Measurements from ENCODE around the gene FALEC. TPM values are rescaled to one million over a fixed set of nuclear protein-coding genes. Genes with fewer than 3 reads are reported as not detected.

Gene FALEC
- total RNA-seq, 1 experiment from 2014 or later, result not detected

GRCh38 chr1:150560576-150561253, 45.2 kb downstream of the FALEC start:
- no peaks in the 10 kb centered on the region for H3K27me3 ChIP-seq (replicated peaks; ENCODE audit: insufficient read depth, low read depth, low read length, poor library complexity)
- no peaks in the 10 kb centered on the region for H3K36me3 ChIP-seq (ENCODE audit: insufficient read depth, low read length, poor library complexity, severe bottlenecking)
- DNase-seq (ENCODE audit: low spot score), result peak; percentile 93
- H3K9me3 ChIP-seq (ENCODE audit: low read depth, low read length, poor library complexity, severe bottlenecking), result no peaks in the 10 kb centered on the region
- intact Hi-C loops (cut with micrococcal nuclease; ENCODE audit: unreplicated experiment), result loop anchor here (1.0 to 10.0 kb wide), 4 partner anchors 62 to 414 kb away; partner anchors contain the start of genes CERS2 and CTSK
- TF ChIP-seq EZH2 (IDR thresholded peaks at IDR 0.05; ENCODE audit: borderline replicate concordance, low read depth, low read length, poor library complexity, severe bottlenecking) (no peak), CTCF (conservative IDR thresholded peaks at IDR 0.05; ENCODE audit: low read depth, low read length) (peak; percentile 88)
- POLR2A ChIA-PET (ENCODE audit: low non-redundant PET), result interaction anchor here (0.6 to 1.0 kb wide), 2 partner anchors 10 to 45 kb away, joined by 6 to 9 read pairs; no protein-coding TSS in a partner anchor
- CTCF ChIA-PET, result interaction anchor here (0.5 to 2.4 kb wide), 15 partner anchors 7 to 417 kb away, joined by 3 to 13 read pairs (median 5); partner anchors contain the start of gene ENSA
- H3K27ac ChIP-seq (ENCODE audit: low read depth, low read length, poor library complexity, severe bottlenecking), result peak overlapping the region; percentile 84
- peaks cover 29% of the 10 kb centered on the region for H3K4me1 ChIP-seq (ENCODE audit: insufficient read depth, low read length, poor library complexity, severe bottlenecking)
- peak overlapping the region; percentile 53 for H3K4me3 ChIP-seq (ENCODE audit: low read depth, low read length, poor library complexity, severe bottlenecking)
- no TSS peak for BruUV-seq (replicated peaks)

GRCh38 chr1:150561254-150561973, 45.9 kb downstream of the FALEC start:
- no TSS peak for BruUV-seq (replicated peaks)
- TF ChIP-seq CTCF (conservative IDR thresholded peaks at IDR 0.05; ENCODE audit: low read depth, low read length) (0 out of 2 replicates have a peak, but pooled peaks have one; percentile 7), EZH2 (IDR thresholded peaks at IDR 0.05; ENCODE audit: borderline replicate concordance, low read depth, low read length, poor library complexity, severe bottlenecking) (no peak)
- Histone ChIP-seq H3K36me3 (ENCODE audit: insufficient read depth, low read length, poor library complexity, severe bottlenecking) (no peaks in the 10 kb centered on the region), H3K27ac (ENCODE audit: low read depth, low read length, poor library complexity, severe bottlenecking) (peak overlapping the region; percentile 84), H3K9me3 (ENCODE audit: low read depth, low read length, poor library complexity, severe bottlenecking) (no peaks in the 10 kb centered on the region), H3K4me3 (ENCODE audit: low read depth, low read length, poor library complexity, severe bottlenecking) (peak overlapping the region; percentile 53), H3K4me1 (ENCODE audit: insufficient read depth, low read length, poor library complexity, severe bottlenecking) (peaks cover 29% of the 10 kb centered on the region), H3K27me3 (replicated peaks; ENCODE audit: insufficient read depth, low read depth, low read length, poor library complexity) (no peaks in the 10 kb centered on the region)
- intact Hi-C loops (cut with micrococcal nuclease; ENCODE audit: unreplicated experiment), result loop anchor here (5.0 to 10.0 kb wide), 3 partner anchors 61 to 413 kb away; partner anchors contain the start of genes CERS2 and CTSK
- POLR2A ChIA-PET (ENCODE audit: low non-redundant PET), result interaction anchor here (0.6 to 1.0 kb wide), 2 partner anchors 10 to 45 kb away, joined by 6 to 9 read pairs; no protein-coding TSS in a partner anchor
- DNase-seq (ENCODE audit: low spot score), result peak; percentile 95
- CTCF ChIA-PET, result interaction anchor here (0.6 to 2.4 kb wide), 11 partner anchors 10 to 418 kb away, joined by 3 to 13 read pairs (median 4); partner anchors contain the start of gene ENSA

GRCh38 chr1:150561974-150562445, 46.5 kb downstream of the FALEC start:
- H3K9me3 ChIP-seq (ENCODE audit: low read depth, low read length, poor library complexity, severe bottlenecking), result no peaks in the 10 kb centered on the region
- intact Hi-C loops (cut with micrococcal nuclease; ENCODE audit: unreplicated experiment), result loop anchor here (5.0 to 10.0 kb wide), 3 partner anchors 60 to 413 kb away; partner anchors contain the start of genes CERS2 and CTSK
- peak overlapping the region; percentile 84 for H3K27ac ChIP-seq (ENCODE audit: low read depth, low read length, poor library complexity, severe bottlenecking)
- POLR2A ChIA-PET (ENCODE audit: low non-redundant PET), result no interaction called here
- peaks cover 29% of the 10 kb centered on the region for H3K4me1 ChIP-seq (ENCODE audit: insufficient read depth, low read length, poor library complexity, severe bottlenecking)
- H3K4me3 ChIP-seq (ENCODE audit: low read depth, low read length, poor library complexity, severe bottlenecking), result peak overlapping the region; percentile 53
- CTCF ChIA-PET, result interaction anchor here (0.6 to 1.2 kb wide), 2 partner anchors 22 to 360 kb away, joined by 4 read pairs; no protein-coding TSS in a partner anchor
- H3K27me3 ChIP-seq (replicated peaks; ENCODE audit: insufficient read depth, low read depth, low read length, poor library complexity), result no peaks in the 10 kb centered on the region
- no TSS peak for BruUV-seq (replicated peaks)
- peak; percentile 77 for DNase-seq (ENCODE audit: low spot score)
- H3K36me3 ChIP-seq (ENCODE audit: insufficient read depth, low read length, poor library complexity, severe bottlenecking), result no peaks in the 10 kb centered on the region
- TF ChIP-seq EZH2 (IDR thresholded peaks at IDR 0.05; ENCODE audit: borderline replicate concordance, low read depth, low read length, poor library complexity, severe bottlenecking) (no peak), CTCF (conservative IDR thresholded peaks at IDR 0.05; ENCODE audit: low read depth, low read length) (no peak)
